ENCODE results near the gene KIAA1614. TPM values are rescaled to one million over a fixed set of nuclear protein-coding genes. Genes with fewer than 3 reads are reported as not detected.

Gene KIAA1614
- total RNA-seq, 1 experiment from 2014 or later: 3.3 TPM

- Mint-ChIP-seq H3K9me3 (no peaks in the 10 kb centered on the region), H3K4me3 (no peak overlapping the region), H3K4me1 (peaks cover 40% of the 10 kb centered on the region), H3K27ac (no peak overlapping the region), H3K36me3 (no peaks in the 10 kb centered on the region), H3K27me3 (ENCODE audit: low read depth) (peaks cover 17% of the 10 kb centered on the region)
- ChIA-PET CTCF (interaction anchor here (0.6 to 0.7 kb wide), 2 partner anchors 37 to 180 kb away, joined by 3 read pairs; no protein-coding TSS in a partner anchor), POLR2A (interaction anchor here (0.6 kb wide), 1 partner anchor 34 kb away, joined by 4 read pairs; no protein-coding TSS in a partner anchor)
- DNase-seq (ENCODE audit: low spot score) (no peak), ATAC-seq (no peak)
- TF ChIP-seq ZBTB43 (CRISPR knock-in tag; IDR thresholded peaks at IDR 0.05) (no peak), ZNF396 (CRISPR knock-in tag; IDR thresholded peaks at IDR 0.05; ENCODE audit: borderline replicate concordance) (no peak), AFF4 (CRISPR knock-in tag; IDR thresholded peaks at IDR 0.05; ENCODE audit: borderline replicate concordance) (no peak), ESRRA (CRISPR knock-in tag; IDR thresholded peaks at IDR 0.05; ENCODE audit: borderline replicate concordance) (no peak), NFE2L1 (CRISPR knock-in tag; IDR thresholded peaks at IDR 0.05) (no peak), ZSCAN18 (CRISPR knock-in tag; IDR thresholded peaks at IDR 0.05) (no peak), SMAD3 (CRISPR knock-in tag; IDR thresholded peaks at IDR 0.05; ENCODE audit: borderline replicate concordance) (no peak), TEAD4 (CRISPR knock-in tag; IDR thresholded peaks at IDR 0.05) (no peak), NFYB (CRISPR knock-in tag; conservative IDR thresholded peaks at IDR 0.05; ENCODE audit: low read depth) (no peak), OVOL2 (CRISPR knock-in tag; IDR thresholded peaks at IDR 0.05; ENCODE audit: borderline replicate concordance) (no peak)
Observed at GRCh38 chr1:180918519-180918918, 5.8 kb downstream of the KIAA1614 start.

- Mint-ChIP-seq H3K4me3 (no peak overlapping the region), H3K27ac (no peak overlapping the region), H3K27me3 (ENCODE audit: low read depth) (peaks cover 10% of the 10 kb centered on the region), H3K4me1 (peaks cover 41% of the 10 kb centered on the region), H3K36me3 (no peaks in the 10 kb centered on the region), H3K9me3 (no peaks in the 10 kb centered on the region)
- TF ChIP-seq SMAD3 (CRISPR knock-in tag; IDR thresholded peaks at IDR 0.05; ENCODE audit: borderline replicate concordance): no peak
- no peak for TF ChIP-seq ZNF281 (CRISPR knock-in tag; IDR thresholded peaks at IDR 0.05)
- no peak for TF ChIP-seq NFYB (CRISPR knock-in tag; conservative IDR thresholded peaks at IDR 0.05; ENCODE audit: low read depth)
- TF ChIP-seq TCF7 (CRISPR knock-in tag; IDR thresholded peaks at IDR 0.05; ENCODE audit: low read depth): no peak
- no peak for TF ChIP-seq CBFB (CRISPR knock-in tag; IDR thresholded peaks at IDR 0.05; ENCODE audit: low read depth)
- CTCF ChIA-PET: no interaction called here
- no peak for DNase-seq (ENCODE audit: low spot score)
- POLR2A ChIA-PET: no interaction called here
- no peak for ATAC-seq
Observed at GRCh38 chr1:180919183-180919700, 6.5 kb downstream of the KIAA1614 start.
